GM18508 (cell line): Measurements from ENCODE around the gene SMDT1.
"Not testable (repeated sequence)": the region's sequence is repeated elsewhere in the genome, so short reads cannot be mapped to it uniquely, and the experiment has no call there.

ENCODE experiments used
- ATAC-seq: cut with Tn5 transposase; IDR thresholded peaks from one replicate; pipeline ENCODE4 v1.9.1; 2021; ENCODE audit warnings: moderate number of reproducible peaks; ENCODE audit not compliant: insufficient read depth, unreplicated experiment

SMDT1 gene

GRCh38 chr22:42069801-42070516 lies 9.5 kb upstream of the SMDT1 start:
- no peak for ATAC-seq

DNA sequence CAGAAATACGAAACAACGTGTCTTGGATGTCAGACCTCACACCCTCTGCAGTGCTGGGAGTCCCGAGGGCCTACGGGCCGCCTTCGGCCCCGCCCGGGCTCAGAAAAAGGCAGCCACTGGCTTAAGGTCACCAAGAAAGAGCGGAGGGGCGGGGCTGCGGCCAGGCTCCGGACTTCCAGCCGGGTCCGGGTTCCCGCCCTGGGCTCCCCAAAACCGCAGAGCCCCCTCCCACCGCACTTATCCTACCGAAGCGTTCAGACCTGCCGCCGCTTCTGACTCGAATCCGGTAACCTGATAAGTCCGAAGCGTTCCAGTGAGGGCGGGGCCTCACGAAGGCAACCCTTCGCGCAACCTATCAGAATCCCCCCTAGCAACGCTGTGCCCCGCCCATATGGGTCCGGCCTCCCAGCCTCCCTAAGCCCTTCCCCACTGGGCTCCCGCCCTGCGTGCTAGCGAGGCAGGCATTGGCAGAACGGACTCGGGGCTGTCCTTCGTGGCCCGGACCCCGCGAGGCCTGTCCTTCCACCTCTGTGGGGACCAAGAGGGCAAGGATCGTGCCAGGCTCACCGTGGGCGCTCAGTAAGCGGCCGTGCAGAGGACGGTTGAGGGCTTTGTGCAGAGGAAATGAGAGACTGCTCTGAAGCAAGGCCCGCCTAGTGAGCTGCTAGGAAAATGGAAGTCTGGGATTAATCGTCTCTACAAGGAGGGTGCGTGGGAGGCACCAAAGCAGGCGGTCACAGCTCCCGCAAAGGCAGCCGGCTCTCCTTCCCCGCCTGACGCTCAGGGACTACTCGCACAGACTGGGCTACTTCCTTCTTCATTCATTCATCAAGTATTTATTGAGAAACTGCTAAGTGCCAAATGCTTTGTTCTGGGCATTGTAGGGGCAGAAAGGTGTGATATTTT lies 8.7 kb upstream of the SMDT1 start, which contains the start of gene NAGA:
Gene NAGA, minus strand, starts transcription at position 296 of the 906 bp plus-strand sequence. CDS start 515 bp downstream, outside the sequence.
- no peak for ATAC-seq

DNA sequence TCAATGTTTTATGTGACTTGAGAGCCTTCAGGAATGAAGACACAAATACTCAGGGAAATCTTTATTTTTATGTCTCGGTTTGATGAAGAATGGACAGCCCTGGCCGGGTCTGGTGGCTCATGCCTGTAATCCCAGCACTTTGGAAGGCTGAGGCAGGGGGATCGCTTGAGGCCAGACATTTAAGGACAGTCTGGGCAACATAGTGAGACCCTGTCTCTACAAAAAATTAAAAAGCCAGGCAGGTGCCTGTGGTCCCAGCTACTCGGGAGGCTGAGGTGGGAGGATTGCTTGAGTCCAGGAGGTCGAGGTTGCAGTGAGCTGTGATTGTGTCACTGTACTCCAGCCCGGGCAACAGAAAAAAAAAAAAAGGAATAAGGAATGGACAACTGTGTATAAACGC lies 8.0 kb upstream of the SMDT1 start:
- ATAC-seq, result not testable (repeated sequence)

- no peak for ATAC-seq
These were observed 6.7 kb upstream of the SMDT1 start for GRCh38 chr22:42072606-42073330.

GRCh38 chr22:42073621-42074041 lies 5.9 kb upstream of the SMDT1 start:
- no peak for ATAC-seq

- ATAC-seq, result no peak
These were observed 5.2 kb upstream of the SMDT1 start, which contains the start of gene PHETA2 for GRCh38 chr22:42074132-42074811. PHETA2 (plus strand) TSS chr22:42074248; CDS start chr22:42077294, 3,046 bp downstream.

DNA sequence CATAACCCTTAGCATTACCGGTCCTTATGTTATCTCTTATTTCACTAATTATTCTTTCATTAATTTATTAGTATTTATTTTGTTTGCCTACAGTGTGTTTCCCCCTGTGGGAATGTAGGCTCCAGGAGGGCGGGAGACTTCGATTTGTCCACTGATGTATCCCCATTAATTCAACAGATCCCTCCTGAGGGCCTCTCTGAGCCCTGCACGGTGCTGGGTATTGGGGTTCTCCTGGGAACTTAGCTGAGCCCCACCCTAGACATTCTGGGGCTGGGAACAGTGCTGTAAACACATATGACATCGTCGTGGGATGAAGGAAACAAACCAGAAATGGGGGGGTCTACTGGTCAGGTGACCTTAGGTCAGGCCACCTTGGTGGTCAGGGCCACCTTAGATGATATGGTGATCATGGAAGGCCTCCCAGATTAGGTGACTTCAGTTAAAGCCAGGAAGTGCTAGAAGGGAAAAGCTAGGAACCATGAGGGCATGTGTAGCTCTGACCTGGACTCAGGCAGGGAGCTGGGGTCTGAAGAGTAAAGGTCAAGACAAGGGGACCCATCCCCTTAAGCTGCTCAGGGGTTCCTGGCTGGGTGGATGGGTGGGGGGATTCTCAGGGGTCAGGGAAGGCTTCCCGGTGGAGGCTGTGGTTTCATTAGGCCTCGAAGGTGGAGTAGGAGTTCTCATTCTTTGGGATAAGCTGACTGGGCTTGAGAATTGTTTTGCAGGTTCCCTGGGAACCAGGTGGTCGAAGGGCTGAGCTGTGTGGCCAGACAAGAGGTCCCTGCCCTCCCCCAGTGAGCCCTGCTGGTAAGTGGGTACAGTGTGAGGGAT lies 4.4 kb upstream of the SMDT1 start:
- no peak for ATAC-seq

DNA sequence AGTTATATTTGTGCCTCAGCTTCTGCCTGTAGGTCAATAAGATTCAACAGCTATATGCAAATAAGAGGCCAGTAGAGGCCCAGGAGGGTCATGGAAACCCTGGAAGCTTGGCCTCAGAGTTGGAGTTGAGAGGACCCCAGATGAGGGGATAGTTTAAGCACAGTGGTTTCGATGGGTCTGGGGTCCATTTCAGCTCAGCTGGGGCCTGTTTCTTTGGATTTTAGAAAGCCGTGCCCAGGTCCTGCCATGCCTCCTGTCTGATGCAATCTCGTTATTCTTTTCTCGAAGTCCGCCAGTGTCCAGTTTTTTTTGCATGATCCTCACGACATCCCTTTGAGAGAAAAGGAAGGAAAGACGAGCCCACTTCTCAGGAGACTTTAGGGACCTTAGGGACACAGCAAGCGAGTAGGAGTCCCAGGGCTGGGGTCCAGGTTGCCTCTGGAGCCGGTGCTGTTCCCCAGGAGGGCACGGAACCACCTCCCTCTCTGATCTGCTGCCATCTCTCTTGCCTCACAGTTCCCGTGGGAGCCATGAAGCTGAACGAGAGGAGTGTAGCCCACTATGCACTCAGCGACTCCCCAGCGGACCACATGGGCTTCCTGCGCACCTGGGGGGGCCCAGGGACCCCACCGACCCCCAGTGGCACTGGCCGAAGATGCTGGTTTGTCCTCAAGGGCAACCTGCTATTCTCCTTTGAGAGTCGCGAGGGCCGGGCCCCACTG lies 2.6 kb upstream of the SMDT1 start:
- no peak for ATAC-seq

GRCh38 chr22:42077486-42078125 lies 1.9 kb upstream of the SMDT1 start:
- ATAC-seq, result no peak

DNA sequence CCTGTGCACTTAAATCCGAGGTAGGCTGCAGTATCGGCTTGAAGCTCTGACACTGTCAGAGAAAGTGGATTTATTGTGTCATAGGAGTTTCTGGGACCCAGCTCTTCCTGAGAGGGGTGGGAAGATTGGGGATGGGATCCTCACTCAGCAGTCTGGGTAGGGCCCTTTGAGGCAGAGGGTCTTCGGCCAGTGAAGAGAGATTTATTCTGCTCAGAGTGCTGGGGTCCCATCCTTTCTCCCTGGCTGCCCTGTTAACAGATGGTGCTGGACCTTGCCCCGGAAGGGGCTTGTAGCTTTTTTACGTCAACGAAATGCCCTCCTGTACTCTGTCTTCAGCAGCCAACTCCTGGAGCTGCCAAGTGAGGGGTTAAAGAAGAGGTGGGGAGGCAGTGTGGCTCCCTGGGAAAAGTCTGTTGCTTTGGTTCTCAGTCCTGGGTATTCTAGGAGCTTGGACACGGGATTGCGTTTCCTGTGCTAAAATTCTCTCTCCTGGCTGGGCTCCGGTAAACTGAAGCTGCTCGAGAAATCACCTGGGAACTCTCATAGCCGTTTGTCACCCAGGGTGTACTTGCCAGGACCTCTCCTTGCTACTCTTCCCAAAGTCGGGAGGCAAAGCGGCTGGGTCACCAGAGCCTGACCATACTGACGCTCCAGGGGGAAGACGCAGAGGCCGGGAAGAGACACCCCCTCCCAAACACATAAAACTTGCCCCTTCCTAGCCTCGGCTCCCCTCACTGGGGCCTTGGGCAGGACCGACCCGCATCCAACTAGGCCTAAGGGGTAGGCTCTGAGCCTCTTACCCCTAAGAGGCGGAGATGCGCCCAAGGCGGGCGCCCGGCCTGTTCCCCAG lies 806 bp upstream of the SMDT1 start:
- no peak for ATAC-seq

- ATAC-seq, result no peak
These were observed 787 bp downstream of the SMDT1 start for GRCh38 chr22:42080287-42080686.

- no peak for ATAC-seq
These were observed 3.6 kb downstream of the SMDT1 start for GRCh38 chr22:42083119-42083518.

DNA sequence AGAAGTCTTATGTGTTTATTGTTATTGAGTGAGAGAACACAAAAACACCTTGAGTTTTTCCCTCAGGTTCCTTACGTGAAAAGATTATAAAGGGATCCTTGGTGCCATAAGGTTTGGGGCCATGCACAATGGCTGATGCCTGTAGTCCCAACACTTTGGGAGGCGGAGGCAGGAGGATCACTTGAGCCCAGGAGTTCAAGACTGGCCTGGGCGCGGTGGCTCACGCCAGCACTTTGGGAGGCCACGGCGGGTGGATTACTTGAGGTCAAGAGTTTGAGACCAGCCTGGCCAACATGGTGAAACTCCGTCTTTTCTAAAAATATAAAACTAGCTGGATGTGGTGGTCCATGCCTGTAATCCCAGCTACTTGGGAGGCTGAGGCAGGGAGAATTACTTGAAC lies 5.4 kb downstream of the SMDT1 start:
- no peak for ATAC-seq

- ATAC-seq, result no peak
These were observed 6.6 kb downstream of the SMDT1 start for GRCh38 chr22:42086051-42086450.

DNA sequence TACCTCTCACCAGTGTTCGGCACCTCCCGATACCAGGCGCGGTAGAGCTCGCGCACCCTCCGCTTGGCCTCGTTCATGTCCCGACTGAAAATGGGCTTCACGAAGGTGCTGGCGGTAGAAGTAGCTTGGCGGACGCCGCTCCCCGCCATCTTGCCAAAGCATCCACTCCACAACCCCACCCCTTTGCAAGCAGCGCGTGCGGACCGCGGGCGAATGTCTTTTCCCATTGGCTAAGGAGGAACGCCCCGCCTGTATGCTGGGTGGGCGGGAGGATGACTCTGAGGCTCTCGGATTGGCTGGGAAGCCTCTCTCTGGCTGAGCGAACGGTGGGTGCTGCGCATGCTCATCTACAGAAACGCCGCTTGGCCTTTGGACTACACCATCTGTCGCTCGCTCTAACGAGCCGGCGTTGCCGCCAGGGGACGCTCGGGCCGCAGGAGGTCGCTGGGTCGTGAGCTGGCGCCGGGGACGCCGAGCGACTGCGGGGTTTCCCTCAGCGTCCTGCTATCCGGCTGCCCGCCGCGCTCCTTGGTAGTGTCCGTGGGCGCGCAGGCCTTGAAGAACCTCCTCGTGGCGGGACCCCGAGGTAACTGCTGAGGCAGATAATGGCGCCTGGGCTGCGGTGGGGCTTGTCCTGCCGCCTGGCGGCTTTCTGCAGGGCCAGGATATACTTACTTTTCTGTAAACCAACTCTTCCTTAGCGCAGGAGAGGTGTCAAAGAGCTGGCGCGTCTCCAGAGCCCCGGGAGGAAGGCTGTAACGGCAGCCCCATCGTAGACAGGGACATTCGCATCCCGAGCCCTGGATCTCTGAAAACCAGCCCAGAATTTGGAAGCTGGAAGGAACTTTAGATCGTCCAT lies 11.3 kb downstream of the SMDT1 start, which contains the start of gene NDUFA6:
Gene NDUFA6, minus strand, starts transcription at position 177 of the 859 bp plus-strand sequence. Its CDS starts 28 bp downstream, at position 149.
- ATAC-seq, result peak; percentile 83

GRCh38 chr22:42091455-42091782 lies 11.9 kb downstream of the SMDT1 start:
- ATAC-seq, result no peak
